D721Med (cell line): Measurements from ENCODE around the gene VARS2.

Experiments used
- DNase-seq: peaks from one replicate; pipeline ENCODE4 v3.0.0; 2011; ENCODE audit warnings: low spot score; ENCODE audit not compliant: insufficient read length
- FAIRE-seq: peaks from 2 replicates; lab custom pipeline; 2011; peaks lifted over from hg19 to GRCh38; lab: Jason Lieb, UNC
- TF ChIP-seq, protein P1 (sequence below): IDR thresholded peaks from 2 replicates; pipeline ENCODE4 v1.5.1; 2012; ENCODE audit warnings: mild to moderate bottlenecking, control low read depth; ENCODE audit not compliant: insufficient read depth; ENCODE audit errors: missing control alignments

The VARS2 gene

GRCh38 chr6:30945281-30945680 is 31.2 kb downstream of the VARS2 start:
- no peak for FAIRE-seq

GRCh38 chr6:30947231-30947630 is 33.2 kb downstream of the VARS2 start:
- DNase-seq: no peak
- no peak for FAIRE-seq
- TF ChIP-seq, protein P1, sequence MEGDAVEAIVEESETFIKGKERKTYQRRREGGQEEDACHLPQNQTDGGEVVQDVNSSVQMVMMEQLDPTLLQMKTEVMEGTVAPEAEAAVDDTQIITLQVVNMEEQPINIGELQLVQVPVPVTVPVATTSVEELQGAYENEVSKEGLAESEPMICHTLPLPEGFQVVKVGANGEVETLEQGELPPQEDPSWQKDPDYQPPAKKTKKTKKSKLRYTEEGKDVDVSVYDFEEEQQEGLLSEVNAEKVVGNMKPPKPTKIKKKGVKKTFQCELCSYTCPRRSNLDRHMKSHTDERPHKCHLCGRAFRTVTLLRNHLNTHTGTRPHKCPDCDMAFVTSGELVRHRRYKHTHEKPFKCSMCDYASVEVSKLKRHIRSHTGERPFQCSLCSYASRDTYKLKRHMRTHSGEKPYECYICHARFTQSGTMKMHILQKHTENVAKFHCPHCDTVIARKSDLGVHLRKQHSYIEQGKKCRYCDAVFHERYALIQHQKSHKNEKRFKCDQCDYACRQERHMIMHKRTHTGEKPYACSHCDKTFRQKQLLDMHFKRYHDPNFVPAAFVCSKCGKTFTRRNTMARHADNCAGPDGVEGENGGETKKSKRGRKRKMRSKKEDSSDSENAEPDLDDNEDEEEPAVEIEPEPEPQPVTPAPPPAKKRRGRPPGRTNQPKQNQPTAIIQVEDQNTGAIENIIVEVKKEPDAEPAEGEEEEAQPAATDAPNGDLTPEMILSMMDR: no peak

More at GRCh38 chr6:30945281-30945680, 31.2 kb downstream of the VARS2 start:
- no peak for DNase-seq
- TF ChIP-seq, protein P1: no peak

DNA sequence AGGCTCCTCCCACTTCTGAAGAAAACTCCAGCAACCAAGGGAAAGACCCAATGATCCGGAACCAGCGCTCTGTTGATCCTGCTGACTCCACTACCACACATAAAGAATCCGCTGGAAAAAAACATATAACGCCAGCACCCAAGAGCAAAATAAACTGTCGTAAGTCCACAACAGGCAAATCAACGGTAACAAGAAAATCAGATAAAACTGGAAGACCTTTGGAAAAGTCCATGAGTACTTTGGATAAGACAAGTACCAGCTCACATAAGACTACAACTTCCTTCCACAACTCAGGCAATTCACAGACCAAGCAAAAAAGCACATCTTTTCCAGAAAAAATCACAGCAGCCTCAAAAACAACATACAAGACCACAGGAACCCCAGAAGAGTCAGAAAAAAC is 34.8 kb downstream of the VARS2 start:
- DNase-seq (no peak), FAIRE-seq (no peak)
- TF ChIP-seq, protein P1: no peak

DNA sequence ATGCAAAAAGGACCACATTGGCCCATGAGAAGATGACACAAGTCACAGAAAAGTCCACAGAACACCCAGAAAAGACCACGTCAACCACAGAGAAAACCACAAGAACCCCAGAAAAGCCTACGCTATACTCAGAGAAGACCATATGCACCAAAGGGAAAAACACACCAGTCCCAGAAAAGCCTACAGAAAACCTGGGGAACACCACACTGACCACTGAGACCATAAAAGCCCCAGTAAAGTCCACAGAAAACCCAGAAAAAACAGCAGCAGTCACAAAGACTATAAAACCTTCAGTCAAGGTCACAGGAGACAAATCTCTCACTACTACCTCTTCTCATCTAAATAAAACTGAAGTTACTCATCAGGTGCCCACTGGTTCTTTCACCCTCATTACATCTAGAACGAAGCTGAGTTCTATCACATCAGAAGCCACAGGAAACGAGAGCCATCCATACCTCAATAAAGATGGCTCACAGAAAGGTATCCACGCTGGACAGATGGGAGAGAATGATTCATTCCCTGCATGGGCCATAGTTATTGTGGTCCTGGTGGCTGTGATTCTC is 38.0 kb downstream of the VARS2 start:
- DNase-seq (no peak), FAIRE-seq (no peak)
- TF ChIP-seq, protein P1: no peak

DNA sequence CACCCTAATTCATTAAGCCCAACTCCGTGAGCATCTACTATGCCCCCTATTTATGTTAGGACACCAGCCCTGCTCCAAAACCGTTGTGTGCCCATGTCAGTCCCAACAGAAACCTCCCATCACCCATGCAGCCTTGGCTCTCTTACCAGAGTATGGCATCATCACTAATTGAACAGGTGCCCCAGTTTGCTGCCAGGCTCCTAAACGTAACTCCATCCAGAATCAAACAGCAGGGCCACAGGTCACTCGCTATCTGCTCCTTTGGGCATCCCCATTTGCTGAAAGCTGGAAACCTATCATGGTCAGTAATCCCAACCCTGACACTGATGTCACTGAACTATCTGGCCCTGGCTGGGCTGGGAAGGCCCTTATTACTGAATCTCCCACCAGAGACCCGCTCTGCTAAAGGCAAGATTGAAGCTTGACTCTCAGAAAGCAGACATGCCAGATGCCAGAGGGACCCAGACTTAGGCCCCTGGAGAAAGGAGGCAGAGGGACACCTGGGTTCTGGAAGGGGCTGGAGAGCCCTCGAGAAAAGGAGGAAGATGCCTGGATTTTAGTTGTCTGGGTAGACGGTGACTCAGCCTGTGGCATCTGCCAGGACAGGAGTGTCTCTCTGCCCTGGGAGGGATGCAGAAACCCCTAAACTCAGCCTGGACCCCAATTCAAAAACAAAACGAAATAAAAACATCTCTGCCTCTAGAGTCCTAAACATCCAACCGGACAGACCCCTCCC is 40.8 kb downstream of the VARS2 start:
- no peak for FAIRE-seq
- DNase-seq: no peak
- TF ChIP-seq, protein P1: no peak

GRCh38 chr6:30955367-30956042 is 41.5 kb downstream of the VARS2 start:
- no peak for DNase-seq
- TF ChIP-seq, protein P1: no peak
- FAIRE-seq: no peak
